ENCODE data around the gene PAX4.

DNA sequence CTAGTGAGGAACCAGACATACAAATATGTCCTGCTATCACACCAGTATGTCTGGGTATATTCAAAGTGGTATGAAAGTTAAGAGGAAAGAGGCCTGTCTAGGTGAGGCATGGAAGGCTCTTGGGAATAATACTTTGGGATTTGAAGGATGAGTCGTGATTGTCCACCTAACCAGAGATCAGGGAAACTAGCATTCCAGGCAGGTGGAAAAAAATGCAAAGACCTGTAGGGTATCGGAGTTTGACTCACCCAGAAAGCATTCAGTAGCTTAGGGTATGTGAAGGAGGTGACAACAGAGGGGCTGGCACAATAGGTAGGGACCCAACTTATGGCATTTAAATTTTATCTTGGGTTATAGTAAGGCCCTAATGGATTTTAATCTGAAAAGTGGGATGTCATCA lies 31.6 kb downstream of the PAX4 start:
- TF ChIP-seq, protein P1, sequence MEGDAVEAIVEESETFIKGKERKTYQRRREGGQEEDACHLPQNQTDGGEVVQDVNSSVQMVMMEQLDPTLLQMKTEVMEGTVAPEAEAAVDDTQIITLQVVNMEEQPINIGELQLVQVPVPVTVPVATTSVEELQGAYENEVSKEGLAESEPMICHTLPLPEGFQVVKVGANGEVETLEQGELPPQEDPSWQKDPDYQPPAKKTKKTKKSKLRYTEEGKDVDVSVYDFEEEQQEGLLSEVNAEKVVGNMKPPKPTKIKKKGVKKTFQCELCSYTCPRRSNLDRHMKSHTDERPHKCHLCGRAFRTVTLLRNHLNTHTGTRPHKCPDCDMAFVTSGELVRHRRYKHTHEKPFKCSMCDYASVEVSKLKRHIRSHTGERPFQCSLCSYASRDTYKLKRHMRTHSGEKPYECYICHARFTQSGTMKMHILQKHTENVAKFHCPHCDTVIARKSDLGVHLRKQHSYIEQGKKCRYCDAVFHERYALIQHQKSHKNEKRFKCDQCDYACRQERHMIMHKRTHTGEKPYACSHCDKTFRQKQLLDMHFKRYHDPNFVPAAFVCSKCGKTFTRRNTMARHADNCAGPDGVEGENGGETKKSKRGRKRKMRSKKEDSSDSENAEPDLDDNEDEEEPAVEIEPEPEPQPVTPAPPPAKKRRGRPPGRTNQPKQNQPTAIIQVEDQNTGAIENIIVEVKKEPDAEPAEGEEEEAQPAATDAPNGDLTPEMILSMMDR (IDR thresholded peaks at IDR 0.05) = no peak
- TF ChIP-seq POLR2A (IDR thresholded peaks at IDR 0.05) (no peak), EP300 (IDR thresholded peaks at IDR 0.05) (no peak)
